Measurements from ENCODE around the gene HYAL2. TPM values are rescaled to one million over a fixed set of nuclear protein-coding genes. Genes with fewer than 3 reads are reported as not detected.

The HYAL2 gene
- polyA plus RNA-seq, 2 of the 4 experiments (the other 2 are of a cell fraction), result 24.5 to 31.0 TPM

GRCh38 chr3:50347187-50347813 lies 24.8 kb upstream of the HYAL2 start:
- DNase-seq (ENCODE audit: low read depth in 1 of 2, low spot score in 1 of 2) (peak; percentile 55 to 62), FAIRE-seq (no peak), ATAC-seq (peak in 1 of 2 experiments; percentile 12; a peak in 2 of 6 replicates)
- Histone ChIP-seq H3K9me3 (no peaks in the 10 kb centered on the region), H3K27ac (no peak overlapping the region), H3K4me3 (no peak overlapping the region), H3K4me1 (peaks cover 20% of the 10 kb centered on the region; the same call in 2 of the 3 replicates), H3K4me2 (no peak overlapping the region)
- TF ChIP-seq FOSL2 (IDR thresholded peaks at IDR 0.05) (no peak), FOSL2 (CRISPR knock-in tag; IDR thresholded peaks at IDR 0.05) (peak; percentile 59), HDAC2 (IDR thresholded peaks at IDR 0.05) (no peak), CTCF (IDR thresholded peaks at IDR 0.05) (peak; percentile 58), HOXB5 (CRISPR knock-in tag; IDR thresholded peaks at IDR 0.05) (no peak), FOSB (CRISPR knock-in tag; IDR thresholded peaks at IDR 0.05) (no peak), SMC3 (IDR thresholded peaks at IDR 0.05) (peak; percentile 26; the same call in 1 of the 3 replicates), RAD21 (conservative IDR thresholded peaks at IDR 0.05 in 1 of 2, IDR thresholded peaks at IDR 0.05 in 1 of 2) (peak; percentile 54 to 61), FOXS1 (CRISPR knock-in tag; IDR thresholded peaks at IDR 0.05) (no peak), JUN (IDR thresholded peaks at IDR 0.05) (no peak), NPAS2 (CRISPR knock-in tag; IDR thresholded peaks at IDR 0.05; ENCODE audit: borderline replicate concordance) (no peak), ATOH8 (CRISPR knock-in tag; IDR thresholded peaks at IDR 0.05; ENCODE audit: low read depth) (no peak), HMGXB4 (CRISPR knock-in tag; IDR thresholded peaks at IDR 0.05; ENCODE audit: borderline replicate concordance) (no peak), TFCP2L1 (CRISPR knock-in tag; IDR thresholded peaks at IDR 0.05) (no peak)
- ChIA-PET POLR2A (interaction anchor here (0.6 to 3.2 kb wide), 5 partner anchors 10 to 869 kb away, joined by 3 to 12 read pairs (median 5); no protein-coding TSS in a partner anchor), CTCF (interaction anchor here (0.6 to 5.3 kb wide), 23 partner anchors 9 to 1118 kb away, joined by 3 to 60 read pairs (median 4); partner anchors contain the start of gene CISH)
- WGBS (ENCODE audit: missing lambda C conversion rate), result 16% methylated on average over 10 of the region's 14 CpGs

GRCh38 chr3:50345586-50346234 lies 23.2 kb upstream of the HYAL2 start, which contains the start of gene ZMYND10:
ZMYND10 (minus strand) TSS chr3:50345732; CDS start chr3:50345579, 153 bp downstream.
- no peak for FAIRE-seq
- Histone ChIP-seq H3K4me3 (peak within 1 kb of the TSS; percentile 45), H3K9me3 (no peaks in the 10 kb centered on the region), H3K27ac (peak within 1 kb of the TSS; percentile 1 to 77; a peak in 4 of 6 replicates), H3K4me1 (peaks cover 12% of the 10 kb centered on the region; the same call in 1 of the 3 replicates), H3K4me2 (peak within 1 kb of the TSS; percentile 96)
- ChIA-PET POLR2A (no interaction called here), CTCF (interaction anchor here (0.6 to 3.9 kb wide), 5 partner anchors 196 to 1108 kb away, joined by 3 to 60 read pairs (median 3); no protein-coding TSS in a partner anchor)
- ATAC-seq, result peak; percentile 32 to 77; a peak in 3 of 6 replicates
- 63% methylated on average over 14 of the region's 45 CpGs for WGBS (ENCODE audit: missing lambda C conversion rate)
- peak; percentile 58 to 76 for DNase-seq (ENCODE audit: low read depth in 1 of 2, low spot score in 1 of 2)
- TF ChIP-seq EHMT2 (IDR thresholded peaks at IDR 0.05; ENCODE audit: low read depth), result no peak
- TF ChIP-seq TP53 (CRISPR knock-in tag; IDR thresholded peaks at IDR 0.05), result no peak
- no peak for TF ChIP-seq FOXS1 (CRISPR knock-in tag; IDR thresholded peaks at IDR 0.05)
- no peak for TF ChIP-seq KDM1A (IDR thresholded peaks at IDR 0.05; ENCODE audit: low read depth)
- TF ChIP-seq POLR2A (IDR thresholded peaks at IDR 0.05; ENCODE audit: low read length), result no peak
- no peak for TF ChIP-seq HMGXB4 (CRISPR knock-in tag; IDR thresholded peaks at IDR 0.05; ENCODE audit: borderline replicate concordance)
- TF ChIP-seq NR3C1 (IDR thresholded peaks at IDR 0.05), result no peak
- no peak for TF ChIP-seq HOXB13 (CRISPR knock-in tag; IDR thresholded peaks at IDR 0.05; ENCODE audit: low read depth)
- TF ChIP-seq ELK1 (IDR thresholded peaks at IDR 0.05; ENCODE audit: low read depth, low read length), result no peak
- no peak for TF ChIP-seq MAFK (IDR thresholded peaks at IDR 0.05; ENCODE audit: partially characterized antibody)
- TF ChIP-seq NPAS2 (CRISPR knock-in tag; IDR thresholded peaks at IDR 0.05; ENCODE audit: borderline replicate concordance), result no peak

All from A549 (cell line).